IMR-90 (cell line): ENCODE data around the gene H3-3A.
A peak's percentile ranks its signal among the peaks of the same experiment; 100 is the strongest.

Experiments used
- CHD1 ChIP-seq: IDR thresholded peaks from 2 replicates; pipeline ENCODE4 v1.6.1; 2012; ENCODE audit warnings: low read depth, low read length, improper control_type of control experiment
- CTCF ChIP-seq: conservative IDR thresholded peaks from 2 replicates; pipeline ENCODE4 v1.5.1; 2012; ENCODE audit warnings: mild to moderate bottlenecking, low read depth, low read length, improper control_type of control experiment
- MAZ ChIP-seq: IDR thresholded peaks from 2 replicates; pipeline ENCODE4 v1.6.1; 2012; ENCODE audit warnings: low read depth, mild to moderate bottlenecking, low read length, improper control_type of control experiment, moderate library complexity, borderline replicate concordance
- NFE2L2 ChIP-seq: fragments of 150-350 bp; IDR thresholded peaks from 2 replicates; pipeline ENCODE4 v1.6.1; 2016; ENCODE audit warnings: low read depth, mild to moderate bottlenecking, low read length
- POLR2A ChIP-seq: IDR thresholded peaks from 2 replicates; pipeline ENCODE4 v1.6.1; 2012; ENCODE audit warnings: mild to moderate bottlenecking, low read depth, low read length
- RAD21 ChIP-seq: IDR thresholded peaks from 2 replicates; pipeline ENCODE4 v1.6.1; 2012; ENCODE audit warnings: low read length, improper control_type of control experiment
- RCOR1 ChIP-seq: IDR thresholded peaks from 2 replicates; pipeline ENCODE4 v1.6.1; 2012; ENCODE audit warnings: mild to moderate bottlenecking, low read length, improper control_type of control experiment; ENCODE audit not compliant: insufficient replicate concordance
- SMC3 ChIP-seq: fragments of 150-350 bp; IDR thresholded peaks from 2 replicates; pipeline ENCODE4 v1.6.1; 2016; ENCODE audit warnings: low read depth, mild to moderate bottlenecking, antibody characterized with exemption, low read length, moderate library complexity

- TF ChIP-seq NFE2L2 (no peak), RCOR1 (no peak), CTCF (peak; percentile 84), POLR2A (no peak), MAZ (no peak), RAD21 (peak; percentile 75), CHD1 (no peak), SMC3 (peak; percentile 64)
Measured at GRCh38 chr1:226064816-226065248, 2.3 kb downstream of the H3-3A start.
